ENCODE data around the gene ZMYND8. TPM values are rescaled to one million over a fixed set of nuclear protein-coding genes. Genes with fewer than 3 reads are reported as not detected.
A peak's percentile ranks its signal among the peaks of the same experiment; 100 is the strongest.
"Not testable (repeated sequence)": the region's sequence is repeated elsewhere in the genome, so short reads cannot be mapped to it uniquely, and the experiment has no call there.

The ZMYND8 gene
- polyA plus RNA-seq, 1 donor = 15.2 TPM

GRCh38 chr20:47286681-47287080 is 69.8 kb downstream of the ZMYND8 start:
- no peak for DNase-seq (ENCODE audit: low read depth)

- no peak for DNase-seq (ENCODE audit: low read depth)
Measured at GRCh38 chr20:47285189-47285588, 71.3 kb downstream of the ZMYND8 start.

GRCh38 chr20:47284373-47284772 is 72.1 kb downstream of the ZMYND8 start:
- DNase-seq (ENCODE audit: low read depth) = no peak

- no peak for DNase-seq (ENCODE audit: low read depth)
Measured at GRCh38 chr20:47283411-47283810, 73.1 kb downstream of the ZMYND8 start.

- no peak for DNase-seq (ENCODE audit: low read depth)
Measured at GRCh38 chr20:47282864-47283263, 73.6 kb downstream of the ZMYND8 start.

GRCh38 chr20:47281376-47281775 is 75.1 kb downstream of the ZMYND8 start:
- no peak for DNase-seq (ENCODE audit: low read depth)

- DNase-seq (ENCODE audit: low read depth) = no peak
Measured at GRCh38 chr20:47280668-47281067, 75.8 kb downstream of the ZMYND8 start.

GRCh38 chr20:47280228-47280627 is 76.3 kb downstream of the ZMYND8 start:
- no peak for DNase-seq (ENCODE audit: low read depth)

GRCh38 chr20:47278907-47279348 is 77.6 kb downstream of the ZMYND8 start:
- DNase-seq (ENCODE audit: low read depth) = no peak

GRCh38 chr20:47277535-47277872 is 79.0 kb downstream of the ZMYND8 start:
- DNase-seq (ENCODE audit: low read depth) = not testable (repeated sequence)

GRCh38 chr20:47276851-47277534 is 79.5 kb downstream of the ZMYND8 start:
- DNase-seq (ENCODE audit: low read depth) = peak; percentile 34

- no peak for DNase-seq (ENCODE audit: low read depth)
Measured at GRCh38 chr20:47276251-47276650, 80.2 kb downstream of the ZMYND8 start.

GRCh38 chr20:47275548-47275947 is 81.0 kb downstream of the ZMYND8 start:
- DNase-seq (ENCODE audit: low read depth) = no peak

GRCh38 chr20:47274401-47275108 is 81.9 kb downstream of the ZMYND8 start:
- DNase-seq (ENCODE audit: low read depth) = no peak

GRCh38 chr20:47273591-47274235 is 82.8 kb downstream of the ZMYND8 start:
- no peak for DNase-seq (ENCODE audit: low read depth)

- DNase-seq (ENCODE audit: low read depth) = peak; percentile 55
Measured at GRCh38 chr20:47272893-47273590, 83.5 kb downstream of the ZMYND8 start.

GRCh38 chr20:47271046-47271615 is 85.4 kb downstream of the ZMYND8 start:
- no peak for DNase-seq (ENCODE audit: low read depth)

- no peak for DNase-seq (ENCODE audit: low read depth)
Measured at GRCh38 chr20:47269309-47270165, 87.0 kb downstream of the ZMYND8 start.

GRCh38 chr20:47267621-47268020 is 88.9 kb downstream of the ZMYND8 start:
- DNase-seq (ENCODE audit: low read depth) = no peak

- no peak for DNase-seq (ENCODE audit: low read depth)
Measured at GRCh38 chr20:47266847-47267515, 89.5 kb downstream of the ZMYND8 start.

Data from forelimb muscle (tissue), 1 donor.